Common myeloid progenitor, CD34-positive (primary cell): ENCODE data around the gene NR1I3.

Experiments used
- CTCF ChIA-PET: fragments of 350-600 bp; sonication (Branson Sonifier 250); formaldehyde crosslinking; loops from one replicate; lab custom pipeline; 2021; ENCODE audit warnings: antibody characterized with exemption; lab: Charles Lee
- POLR2A ChIA-PET: fragments of 350-600 bp; sonication (Branson Sonifier 250); formaldehyde crosslinking; loops from one replicate; lab custom pipeline; 2021; ENCODE audit warnings: antibody characterized with exemption; lab: Charles Lee
- DNase-seq, 3 donors: peaks; one replicate each; pipeline versions ENCODE4 v3.0.0 to v3.0.0-alpha.2; 2013
- H3K27ac ChIP-seq, 2 experiments: 1 replicate in 1 of 2; 2 replicates in 1 of 2; pipeline ENCODE4 v1.7.0; 2013; ENCODE audit warnings: inconsistent platforms in 2 of 2, low read length in 2 of 2, mild to moderate bottlenecking in 2 of 2, low read depth in 1 of 2, moderate library complexity in 1 of 2; ENCODE audit not compliant: severe bottlenecking in 2 of 2, insufficient read depth in 1 of 2, poor library complexity in 1 of 2
- H3K27me3 ChIP-seq, 5 experiments: replicated peaks in 2 of 5; 1 replicate in 3 of 5; 2 replicates in 2 of 5; pipeline versions ENCODE4 v1.6.1 to v1.7.0; 2013; ENCODE audit warnings: low read length in 4 of 5, mild to moderate bottlenecking in 2 of 5, moderate library complexity in 2 of 5, inconsistent platforms in 1 of 5; ENCODE audit not compliant: insufficient read depth in 5 of 5, control insufficient read depth in 4 of 5
- H3K36me3 ChIP-seq, 4 experiments: 1 replicate in 2 of 4; 2 replicates in 2 of 4; pipeline versions ENCODE4 v1.6.1 to v1.7.0; 2013; ENCODE audit warnings: low read length in 3 of 4, control low read depth in 1 of 4, mild to moderate bottlenecking in 1 of 4; ENCODE audit not compliant: control insufficient read depth in 4 of 4, insufficient read depth in 4 of 4
- H3K4me1 ChIP-seq, 4 experiments: 1 replicate in 3 of 4; 2 replicates in 1 of 4; pipeline versions ENCODE4 v1.6.1 to v1.7.1; 2013; ENCODE audit warnings: low read length in 3 of 4, mild to moderate bottlenecking in 3 of 4, control low read depth in 1 of 4, inconsistent platforms in 1 of 4, moderate library complexity in 1 of 4; ENCODE audit not compliant: control insufficient read depth in 4 of 4, insufficient read depth in 4 of 4; ENCODE audit errors: control extremely low read depth in 1 of 4
- H3K4me3 ChIP-seq, 7 experiments: 1 replicate in 4 of 7; 2 replicates in 3 of 7; pipeline versions ENCODE4 v1.5.1 to v1.7.0; 2013; ENCODE audit warnings: mild to moderate bottlenecking in 7 of 7, low read length in 6 of 7, moderate library complexity in 6 of 7, inconsistent platforms in 2 of 7, low read depth in 2 of 7, control low read depth in 1 of 7; ENCODE audit not compliant: insufficient read depth in 4 of 7, control insufficient read depth in 1 of 7; ENCODE audit errors: extremely low read depth in 1 of 7
- H3K9me3 ChIP-seq, 5 experiments: 1 replicate in 4 of 5; 2 replicates in 1 of 5; pipeline versions ENCODE4 v1.6.1 to v1.7.1; 2013; ENCODE audit warnings: low read length in 4 of 5, mild to moderate bottlenecking in 2 of 5, inconsistent platforms in 1 of 5, low read depth in 1 of 5, moderate library complexity in 1 of 5; ENCODE audit not compliant: control insufficient read depth in 4 of 5, insufficient read depth in 2 of 5; ENCODE audit errors: control extremely low read depth in 1 of 5
- WGBS: methylation state at CpG from one replicate; pipeline ENCODE4 v1.1.5; 2013; ENCODE audit not compliant: insufficient coverage; 5-methylcytosine and 5-hydroxymethylcytosine counted together

Gene NR1I3

DNA sequence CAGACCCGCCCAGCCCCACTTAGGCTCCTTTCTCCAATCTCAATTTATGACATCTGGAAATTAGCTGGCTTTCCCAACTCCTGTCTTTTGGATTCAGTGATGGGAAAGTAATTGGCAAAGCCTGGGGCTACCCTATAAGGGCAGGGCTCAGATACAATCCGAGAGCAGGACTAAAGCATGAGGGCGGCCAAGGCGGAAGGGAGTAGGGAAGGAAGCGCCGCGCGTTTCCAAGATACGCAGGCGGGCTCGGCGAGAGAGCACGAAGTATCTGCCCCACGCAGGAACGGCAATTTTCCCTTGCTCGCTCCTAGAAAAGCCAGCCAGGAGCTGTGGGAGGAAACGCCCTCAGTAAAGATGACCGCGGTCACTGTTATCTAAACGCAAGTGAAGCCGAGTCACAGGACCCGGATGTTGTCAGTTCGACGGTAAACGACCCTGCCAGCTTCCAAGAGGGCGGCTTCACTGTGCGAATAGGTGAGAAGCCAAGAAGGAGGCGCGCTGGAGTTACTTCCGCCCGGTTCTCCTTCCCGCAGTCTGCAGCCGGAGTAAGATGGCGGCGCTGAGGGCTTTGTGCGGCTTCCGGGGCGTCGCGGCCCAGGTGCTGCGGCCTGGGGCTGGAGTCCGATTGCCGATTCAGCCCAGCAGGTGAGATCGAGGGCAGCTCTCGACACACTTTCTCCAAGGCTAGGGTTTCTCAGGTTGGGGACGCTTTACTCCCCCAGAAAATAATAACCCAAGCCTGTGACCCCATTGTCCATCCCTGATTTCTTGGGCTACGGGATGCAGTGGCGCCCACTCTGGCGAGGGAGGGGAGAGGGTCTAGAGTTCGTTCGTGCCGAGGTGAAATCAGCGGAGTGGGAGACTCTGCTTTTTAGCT, 35.9 kb downstream of the NR1I3 start, which contains the start of gene NDUFS2:
Gene NDUFS2 (plus strand): TSS at position 532 of the 877 bp plus-strand sequence. CDS start 19 bp downstream, at position 551.
- Histone ChIP-seq H3K9me3 (no peaks in the 10 kb centered on the region), H3K27ac (peak within 1 kb of the TSS; percentile 77 to 89), H3K4me1 (peaks cover 0 to 54% (median 38%) of the 10 kb centered on the region in 4 experiments), H3K4me3 (peak within 1 kb of the TSS; percentile 66 to 98 (median 89)), H3K27me3 (no peaks in the 10 kb centered on the region), H3K36me3 (peaks cover 3 to 29% (median 19%) of the 10 kb centered on the region in 4 experiments)
- DNase-seq, result peak; percentile 98 to 99 (median 98)
- 3% methylated on average over 48 of the region's 53 CpGs for WGBS
- POLR2A ChIA-PET, result interaction anchor here (0.5 to 1.7 kb wide), 5 partner anchors 15 to 199 kb away, joined by 3 to 11 read pairs (median 3); partner anchors contain the start of gene TOMM40L
- CTCF ChIA-PET, result interaction anchor here (0.6 to 13.6 kb wide), 15 partner anchors 9 to 439 kb away, joined by 3 to 316 read pairs (median 5); partner anchors contain the start of genes APOA2, FCER1G, PCP4L1 and PPOX

DNA sequence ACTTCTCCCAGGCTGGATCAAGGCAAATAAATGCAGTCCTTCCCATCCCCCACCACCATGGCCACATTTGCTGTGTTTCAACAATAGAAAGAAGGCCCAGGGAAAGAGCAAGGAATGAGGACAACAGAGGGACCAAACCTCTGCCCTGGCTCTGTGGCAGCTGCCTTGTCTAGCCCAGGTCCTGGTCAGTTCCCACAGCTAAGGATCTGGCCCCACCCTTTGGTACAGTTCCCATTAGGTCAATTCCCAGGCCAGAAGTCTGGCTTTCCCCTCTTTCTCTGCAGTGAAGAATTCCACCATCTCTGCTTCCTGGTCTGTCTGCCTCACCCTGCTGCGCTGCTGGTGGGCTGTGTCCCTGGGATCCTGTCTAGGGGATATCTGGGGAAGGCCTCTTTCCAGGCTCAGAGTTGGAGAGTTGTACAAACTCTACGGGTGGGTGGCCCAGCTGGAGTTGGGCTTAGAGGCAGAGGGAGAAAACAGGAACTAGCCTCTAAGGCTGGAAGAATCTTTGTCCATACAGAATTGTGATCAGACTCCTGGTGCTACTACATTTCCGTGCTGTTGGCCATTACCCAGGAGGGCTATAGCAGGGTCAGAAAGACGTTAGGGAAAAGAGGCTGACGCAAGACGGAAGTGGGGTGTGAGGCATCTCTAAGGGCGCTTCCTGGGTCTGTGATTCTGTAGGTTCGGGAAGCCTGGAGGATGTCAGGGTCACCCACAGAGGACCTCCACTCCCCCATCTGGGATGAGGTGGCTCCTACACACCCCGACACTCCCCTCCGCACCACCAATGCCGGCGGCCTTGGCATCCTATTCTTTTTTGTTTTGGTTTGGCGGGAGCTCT, 36.8 kb downstream of the NR1I3 start:
- Histone ChIP-seq H3K9me3 (no peaks in the 10 kb centered on the region), H3K4me3 (peak overlapping the region in 5 of 7 experiments; percentile 83 to 98 (median 94)), H3K27ac (peak overlapping the region; percentile 77 to 89), H3K4me1 (peaks cover 0 to 54% (median 39%) of the 10 kb centered on the region in 4 experiments), H3K36me3 (peaks cover 0 to 20% (median 11%) of the 10 kb centered on the region in 4 experiments), H3K27me3 (no peaks in the 10 kb centered on the region)
- 85% methylated on average over 8 of the region's 13 CpGs for WGBS
- ChIA-PET CTCF (interaction anchor here (0.6 to 13.6 kb wide), 12 partner anchors 9 to 188 kb away, joined by 3 to 316 read pairs (median 9); partner anchors contain the start of genes APOA2, FCER1G, PPOX and TOMM40L), POLR2A (interaction anchor here (0.9 to 1.7 kb wide), 3 partner anchors 16 to 24 kb away, joined by 3 to 11 read pairs (median 4); partner anchors contain the start of gene TOMM40L)
- peak in 1 of 3 donors; percentile 41 for DNase-seq

DNA sequence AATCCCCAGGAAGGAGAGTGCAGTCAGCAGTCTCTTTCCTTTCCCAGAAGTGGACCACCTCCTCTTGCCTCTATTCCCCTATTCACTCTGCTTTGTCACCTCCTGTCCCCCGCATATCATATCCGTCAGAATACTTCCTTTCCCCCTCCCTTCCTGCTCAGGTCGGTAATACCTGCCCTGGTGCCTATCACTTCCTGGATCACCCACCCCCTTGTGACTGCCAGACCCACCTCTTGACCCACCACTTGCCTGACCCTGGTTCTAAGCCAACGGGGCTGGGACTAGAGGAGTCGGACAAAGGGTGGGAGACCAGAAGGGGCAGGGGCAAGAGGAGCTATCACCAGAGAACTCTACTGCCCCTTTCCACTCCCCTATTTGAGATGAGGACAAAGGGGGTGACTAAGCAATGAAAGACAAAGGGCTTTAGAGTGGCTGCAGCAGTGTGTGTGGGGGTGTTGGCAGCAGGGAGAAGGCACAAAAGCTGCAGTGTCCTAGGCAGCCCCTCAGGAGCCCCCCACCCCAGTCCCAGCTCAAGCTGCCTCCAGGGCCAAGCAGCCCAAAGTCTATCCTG, 37.5 kb downstream of the NR1I3 start:
- H3K36me3 ChIP-seq, result peaks cover 0 to 14% (median 7%) of the 10 kb centered on the region in 4 experiments
- H3K27me3 ChIP-seq, result no peaks in the 10 kb centered on the region
- peaks cover 0 to 54% (median 39%) of the 10 kb centered on the region in 4 experiments for H3K4me1 ChIP-seq
- peak overlapping the region in 1 of 2 experiments; percentile 89 for H3K27ac ChIP-seq
- no peak overlapping the region for H3K4me3 ChIP-seq
- no peaks in the 10 kb centered on the region for H3K9me3 ChIP-seq
- CTCF ChIA-PET, result interaction anchor here (1.0 to 13.6 kb wide), 6 partner anchors 8 to 102 kb away, joined by 3 to 316 read pairs (median 10); partner anchors contain the start of genes APOA2, FCER1G, PPOX and TOMM40L
- no peak for DNase-seq
- POLR2A ChIA-PET, result interaction anchor here (0.7 kb wide), 1 partner anchor 15 kb away, joined by 4 read pairs; no protein-coding TSS in a partner anchor
- WGBS, result 50% methylated on average over 1 of the region's 5 CpGs

DNA sequence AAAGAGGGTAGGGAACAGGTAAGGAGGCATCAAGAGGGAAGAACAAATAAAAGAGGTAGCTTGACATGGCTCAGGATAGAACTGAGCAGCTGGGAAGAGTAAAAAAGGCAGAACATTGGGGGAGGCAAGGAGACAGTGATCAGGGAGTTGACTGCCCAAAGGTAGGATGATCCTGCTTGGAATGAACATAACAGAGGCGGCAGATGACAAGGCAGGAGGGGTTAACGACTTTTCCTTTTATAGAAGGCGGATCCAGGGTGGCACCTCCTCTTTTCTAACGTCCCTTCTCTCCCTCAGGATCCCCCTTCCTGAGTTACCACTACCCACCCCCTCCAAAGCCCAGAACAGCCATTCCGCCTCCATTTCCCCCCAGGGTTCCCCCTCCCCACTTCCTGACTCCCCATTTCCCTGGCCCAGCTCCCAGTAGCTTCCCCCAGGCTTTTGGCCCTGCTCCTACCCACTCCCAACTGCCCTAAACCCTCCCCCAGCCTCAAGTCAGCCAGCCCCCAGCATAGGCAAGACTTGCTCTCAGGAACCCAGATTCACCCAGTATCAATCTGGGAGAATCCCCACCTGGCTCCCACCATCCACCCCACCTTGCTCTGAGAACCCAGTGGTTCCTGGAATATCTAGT, 38.4 kb downstream of the NR1I3 start:
- Histone ChIP-seq H3K9me3 (no peaks in the 10 kb centered on the region), H3K27ac (no peak overlapping the region), H3K4me3 (no peak overlapping the region), H3K36me3 (peaks cover 0 to 9% (median 4%) of the 10 kb centered on the region in 4 experiments), H3K4me1 (peaks cover 0 to 54% (median 39%) of the 10 kb centered on the region in 4 experiments), H3K27me3 (no peaks in the 10 kb centered on the region)
- POLR2A ChIA-PET, result interaction anchor here (0.7 kb wide), 1 partner anchor 16 kb away, joined by 4 read pairs; no protein-coding TSS in a partner anchor
- CTCF ChIA-PET, result interaction anchor here (0.6 to 3.5 kb wide), 8 partner anchors 17 to 183 kb away, joined by 3 to 15 read pairs (median 4); partner anchors contain the start of gene TOMM40L
- WGBS, result 69% methylated on average over 3 of the region's 5 CpGs
- no peak for DNase-seq

DNA sequence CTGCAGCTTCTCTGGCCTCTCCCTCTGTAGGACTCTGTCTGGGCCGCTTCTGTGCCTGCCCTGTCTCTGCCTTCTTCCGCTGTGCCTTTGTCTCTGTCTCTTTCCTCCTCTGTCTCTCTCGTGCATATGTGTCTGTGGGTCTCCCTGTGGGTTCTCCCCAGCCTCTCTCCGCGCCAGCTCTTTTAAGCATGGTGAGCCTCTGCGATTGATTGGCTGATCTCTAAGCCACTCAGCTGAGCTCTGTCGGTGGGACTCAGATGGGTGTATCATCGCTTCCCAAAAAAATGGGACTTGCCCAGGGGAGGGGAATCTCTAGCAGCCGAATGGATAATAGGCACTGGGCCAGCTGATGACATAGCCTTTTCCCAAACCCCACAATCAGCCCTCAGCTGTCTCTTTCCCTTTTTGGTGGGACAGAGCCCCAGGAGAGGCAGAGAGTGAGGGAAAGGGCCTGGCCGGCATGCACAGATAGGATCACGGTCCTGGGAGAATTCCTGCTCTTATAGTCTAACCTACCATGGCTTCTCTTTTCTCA, 39.0 kb downstream of the NR1I3 start, which contains the start of gene ADAMTS4:
Gene ADAMTS4 (minus strand): TSS at position 158 of the 535 bp plus-strand sequence. CDS start 427 bp downstream, outside the sequence.
- ChIA-PET CTCF (interaction anchor here (0.8 to 3.5 kb wide), 8 partner anchors 10 to 184 kb away, joined by 3 to 15 read pairs (median 3); partner anchors contain the start of gene TOMM40L), POLR2A (interaction anchor here (0.6 kb wide), 1 partner anchor 127 kb away, joined by 3 read pairs; no protein-coding TSS in a partner anchor)
- H3K4me3 ChIP-seq, result no peak within 1 kb of the TSS
- peaks cover 0 to 3% (median 1%) of the 10 kb centered on the region in 4 experiments for H3K36me3 ChIP-seq
- H3K27ac ChIP-seq, result no peak within 1 kb of the TSS
- H3K27me3 ChIP-seq, result no peaks in the 10 kb centered on the region
- no peaks in the 10 kb centered on the region for H3K9me3 ChIP-seq
- H3K4me1 ChIP-seq, result peaks cover 0 to 54% (median 39%) of the 10 kb centered on the region in 4 experiments
- WGBS, result 86% methylated on average over 9 of the region's 11 CpGs
- no peak for DNase-seq
